GM12872 (cell line): ENCODE measurements around the gene ALDH18A1.

Experiments
- CTCF ChIP-seq: IDR thresholded peaks from 3 replicates; pipeline ENCODE4 v1.5.1; 2011; ENCODE audit warnings: low read depth, mild to moderate bottlenecking, low read length, moderate library complexity; ENCODE audit not compliant: insufficient read depth

The ALDH18A1 gene

GRCh38 chr10:95559896-95560277 is 96.6 kb downstream of the ALDH18A1 start:
- TF ChIP-seq CTCF: no peak

GRCh38 chr10:95559471-95559870 is 97.0 kb downstream of the ALDH18A1 start:
- TF ChIP-seq CTCF: no peak

GRCh38 chr10:95558593-95559320 is 97.8 kb downstream of the ALDH18A1 start:
- TF ChIP-seq CTCF: no peak

GRCh38 chr10:95556994-95557767 is 99.3 kb downstream of the ALDH18A1 start:
- TF ChIP-seq CTCF: no peak
